ENCODE data around the gene GPS1.

The GPS1 gene

DNA sequence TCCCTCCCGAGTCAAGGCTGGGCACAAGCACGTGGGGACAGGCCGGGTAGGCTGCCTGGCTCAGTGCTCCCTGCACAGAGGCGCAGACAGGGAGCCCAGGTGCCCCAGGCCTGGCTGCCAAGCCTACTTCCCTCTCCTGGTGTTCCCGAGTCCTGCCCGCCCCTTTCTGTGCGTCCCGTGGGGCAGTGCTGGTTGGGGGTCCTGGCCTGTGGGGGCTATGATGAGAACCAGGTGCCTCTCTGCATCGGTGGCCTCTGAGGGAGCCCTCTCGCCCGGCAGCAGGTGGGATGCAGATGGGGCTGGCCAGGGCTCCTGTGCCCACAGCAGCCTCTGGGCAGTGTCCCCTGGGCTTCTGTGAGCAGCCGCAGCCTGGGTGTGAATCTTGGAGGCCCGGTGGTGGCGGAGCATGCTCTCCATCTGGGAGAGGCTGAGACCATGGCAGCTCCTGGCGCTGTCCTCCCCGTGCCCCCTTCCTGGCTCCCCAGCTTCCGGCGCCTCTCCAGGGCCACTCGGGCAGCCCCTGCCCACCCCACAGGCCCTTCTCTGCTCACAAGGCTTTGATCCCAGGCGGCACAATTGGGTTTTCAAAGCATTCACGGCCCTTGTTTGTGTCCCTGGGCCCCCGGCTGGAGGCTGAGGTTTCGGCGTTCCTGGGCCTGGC, 36.3 kb upstream of the GPS1 start:
- DNase-seq, result no peak

DNA sequence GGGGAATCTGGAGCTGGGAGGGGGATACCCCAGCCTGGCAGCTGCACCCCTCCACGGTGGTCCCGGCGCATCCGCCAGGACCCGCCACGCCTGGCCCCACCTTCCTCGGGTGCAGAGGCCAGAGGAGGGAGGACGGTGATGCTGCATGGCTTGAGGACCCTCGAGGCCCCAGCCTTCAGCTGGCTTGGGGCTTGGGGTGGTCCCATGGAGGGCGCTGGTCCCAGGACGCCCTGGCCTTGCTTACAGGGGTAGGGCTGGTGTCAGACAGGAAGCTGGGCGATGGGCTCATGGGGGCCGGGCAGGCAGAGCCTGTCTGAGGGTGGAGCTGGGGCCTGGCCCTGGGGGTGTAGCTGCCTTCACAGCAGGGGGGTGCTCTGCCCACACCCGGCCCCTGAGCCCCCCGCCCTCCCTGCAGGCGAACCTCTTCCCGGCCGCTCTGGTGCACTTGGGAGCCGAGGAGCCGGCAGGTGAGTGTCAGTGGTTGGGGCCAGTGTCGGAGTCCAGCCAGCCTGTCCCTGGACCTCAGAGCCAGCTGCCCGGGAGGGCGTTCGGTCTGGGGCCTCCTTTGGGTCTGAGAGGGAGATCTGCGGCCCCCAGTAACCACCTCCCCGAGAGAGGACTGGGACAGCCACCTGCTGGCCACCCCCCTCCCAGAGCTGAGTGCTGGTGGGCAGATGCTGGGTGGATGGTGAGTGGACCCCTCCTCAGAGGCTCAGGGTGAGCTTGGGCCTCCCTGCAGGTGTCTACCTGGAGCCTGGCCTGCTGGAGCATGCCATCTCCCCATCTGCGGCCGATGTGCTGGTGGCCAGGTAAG, 35.4 kb upstream of the GPS1 start:
- DNase-seq, result no peak

DNA sequence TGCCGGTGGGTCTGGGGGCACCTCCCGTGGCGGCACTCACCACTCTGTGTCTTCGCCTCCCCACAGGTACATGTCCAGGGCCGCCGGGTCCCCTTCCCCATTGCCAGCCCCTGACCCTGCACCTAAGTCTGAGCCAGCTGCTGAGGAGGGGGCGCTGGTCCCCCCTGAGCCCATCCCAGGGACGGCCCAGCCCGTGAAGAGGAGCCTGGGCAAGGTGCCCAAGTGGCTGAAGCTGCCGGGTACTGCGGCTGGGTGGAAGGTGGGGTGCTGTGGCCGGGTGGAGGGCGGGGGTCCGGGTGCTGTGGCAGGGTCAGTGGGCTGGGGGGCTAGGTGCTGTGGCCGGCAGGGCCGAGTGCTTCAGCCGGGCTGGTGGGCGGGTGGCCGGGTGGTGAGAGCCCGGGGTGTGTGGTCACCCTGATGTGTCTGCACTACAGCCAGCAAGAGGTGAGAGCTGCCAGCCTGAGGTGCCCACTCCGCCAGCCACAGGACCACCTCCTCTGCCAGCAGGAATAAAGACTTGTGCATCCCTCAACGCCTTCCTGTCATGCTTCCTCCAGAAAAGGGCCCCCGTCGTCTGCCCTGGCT, 34.7 kb upstream of the GPS1 start:
- DNase-seq, result no peak

DNA sequence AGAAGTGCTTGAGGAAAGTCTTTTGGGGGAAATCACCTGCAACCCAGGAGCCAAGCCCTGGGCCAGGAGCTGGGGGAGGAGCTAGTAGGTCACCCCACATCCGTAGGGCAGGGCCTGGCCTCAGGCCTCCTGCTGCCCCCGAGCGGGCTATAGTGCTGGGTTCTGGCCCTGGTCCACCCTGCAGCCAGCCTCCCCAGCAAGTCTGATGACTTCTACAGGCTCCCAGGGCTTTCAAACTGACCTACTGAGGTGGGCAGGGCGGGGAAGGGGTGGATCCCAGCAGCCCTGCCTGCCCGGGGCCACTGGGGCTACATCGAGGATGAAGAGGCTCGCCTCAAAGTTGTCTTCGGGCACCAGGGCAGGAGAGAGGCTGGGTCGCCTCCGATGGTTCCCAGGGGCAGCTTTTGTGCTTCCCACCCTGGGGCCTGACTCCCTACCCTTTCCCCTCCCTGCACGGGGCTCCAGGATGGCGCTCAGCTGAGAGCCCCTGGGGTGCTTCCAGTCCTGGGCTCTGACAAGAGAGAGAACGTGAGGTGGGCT, 34.0 kb upstream of the GPS1 start:
- no peak for DNase-seq

DNA sequence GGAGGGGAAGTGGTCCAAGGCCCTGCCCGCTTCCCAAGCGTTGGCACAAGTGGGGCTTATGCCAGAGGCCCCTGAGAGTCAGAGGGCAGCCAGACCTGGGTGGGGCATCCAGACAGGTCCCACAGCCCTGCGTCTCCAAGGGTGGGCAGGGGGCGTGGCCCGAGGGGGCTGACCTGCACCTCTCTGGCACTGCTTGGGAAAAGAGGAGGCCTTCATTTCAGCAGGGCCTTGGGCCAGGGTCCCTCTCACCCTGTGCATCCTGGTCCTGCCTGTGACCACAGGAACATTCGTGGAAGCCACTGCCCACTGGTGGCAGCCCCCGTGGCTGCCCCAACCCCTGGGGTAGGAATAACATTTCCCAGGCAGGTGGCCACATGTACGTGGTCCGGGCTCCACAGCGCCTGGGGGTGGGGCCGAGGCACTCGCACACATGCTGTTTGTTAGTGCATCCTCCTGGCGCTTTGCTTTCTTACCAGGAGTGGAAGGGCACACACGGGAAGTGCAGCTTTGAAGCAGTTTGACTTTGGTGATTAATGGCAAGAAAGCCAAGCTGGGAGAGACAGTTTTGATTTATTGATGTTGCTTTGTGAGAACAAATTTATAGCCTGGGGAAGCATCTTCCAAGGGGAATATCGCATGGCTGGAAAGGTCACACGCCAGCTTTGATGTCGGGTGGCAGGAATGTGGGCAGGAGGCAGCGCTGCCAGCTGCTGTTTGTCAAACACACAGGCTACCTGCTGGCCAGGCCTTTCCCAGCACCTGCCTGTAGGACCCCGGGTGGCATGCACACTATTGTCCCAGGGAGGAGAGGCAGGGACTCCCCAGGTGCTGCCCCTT, 33.3 kb upstream of the GPS1 start:
- DNase-seq, result no peak

DNA sequence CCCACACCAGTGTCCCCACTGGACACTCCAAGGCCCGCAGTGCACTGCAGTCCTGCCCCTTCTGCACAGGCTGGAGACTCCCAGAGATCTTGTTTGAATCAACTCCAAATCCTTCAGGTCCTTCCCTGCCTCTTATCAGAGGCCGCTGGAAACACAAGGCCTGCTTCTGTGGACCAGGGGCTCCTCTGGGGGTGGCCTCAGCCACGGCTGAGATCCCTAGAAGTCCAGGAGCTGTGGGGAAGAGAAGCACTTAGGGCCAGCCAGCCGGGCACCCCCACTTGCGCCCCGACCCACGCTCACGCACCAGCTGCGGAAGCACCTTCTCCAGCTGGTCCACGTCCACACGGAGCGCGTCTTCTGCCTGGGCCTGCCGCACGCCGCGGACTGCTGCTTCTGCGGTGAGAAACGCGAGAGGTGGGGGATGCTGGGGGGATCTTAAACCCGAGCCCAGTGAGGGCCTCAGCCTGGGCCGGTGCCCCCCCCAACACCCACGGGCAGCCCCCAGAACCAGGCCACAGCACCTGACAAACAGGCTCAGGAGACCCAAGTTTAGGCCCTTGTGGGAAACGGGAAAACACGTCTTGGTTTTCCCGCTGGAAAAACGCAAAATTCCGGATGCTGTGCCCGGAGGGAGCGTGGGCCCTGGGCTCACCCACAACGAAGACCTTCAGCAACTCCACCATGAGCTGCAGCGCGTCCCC, 32.6 kb upstream of the GPS1 start:
- DNase-seq, result no peak

DNA sequence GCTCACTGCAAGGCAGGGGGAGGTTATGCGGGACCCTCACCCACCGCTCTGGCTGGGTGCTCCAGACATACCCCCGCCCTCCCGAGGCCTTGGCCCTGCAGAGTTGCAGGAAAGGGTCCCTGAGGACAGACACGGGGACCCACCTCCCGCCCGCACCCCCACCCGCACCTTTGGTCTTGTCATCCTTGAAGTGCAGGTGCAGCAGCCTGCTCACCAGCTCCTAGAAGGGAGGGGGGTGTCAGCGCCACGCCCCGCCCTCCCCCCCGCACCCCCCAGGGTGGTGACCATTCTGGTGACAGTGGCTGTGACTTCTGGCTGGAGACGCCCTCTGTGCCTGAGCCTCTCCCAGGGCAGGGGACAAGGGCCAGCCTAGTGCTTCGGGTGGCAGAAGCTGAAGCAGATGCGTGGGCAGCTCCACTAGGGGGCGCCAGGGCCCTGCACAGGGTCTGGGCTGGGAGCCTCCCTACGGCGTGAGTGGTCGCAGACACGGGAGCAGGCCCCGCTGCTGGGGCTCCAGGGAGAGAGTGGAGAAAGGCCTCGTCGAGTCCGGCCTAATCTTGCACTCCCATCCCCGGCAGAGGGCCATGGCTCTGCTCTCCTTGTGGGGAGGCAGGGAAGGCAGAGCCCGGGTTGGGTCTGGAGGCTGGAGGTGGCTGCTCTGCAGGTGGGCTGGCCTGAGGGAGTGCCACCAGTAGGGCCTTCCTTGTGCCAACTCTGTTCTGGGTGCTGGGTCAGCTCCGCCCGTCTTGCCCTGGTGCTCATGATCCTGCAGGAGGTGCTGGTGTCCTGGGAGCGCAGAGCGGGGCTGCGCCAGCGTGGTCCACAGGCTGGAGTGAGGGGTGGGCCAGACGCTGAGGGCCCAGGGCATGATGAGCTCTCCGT, 31.8 kb upstream of the GPS1 start:
- DNase-seq, result peak; percentile 43 to 49

DNA sequence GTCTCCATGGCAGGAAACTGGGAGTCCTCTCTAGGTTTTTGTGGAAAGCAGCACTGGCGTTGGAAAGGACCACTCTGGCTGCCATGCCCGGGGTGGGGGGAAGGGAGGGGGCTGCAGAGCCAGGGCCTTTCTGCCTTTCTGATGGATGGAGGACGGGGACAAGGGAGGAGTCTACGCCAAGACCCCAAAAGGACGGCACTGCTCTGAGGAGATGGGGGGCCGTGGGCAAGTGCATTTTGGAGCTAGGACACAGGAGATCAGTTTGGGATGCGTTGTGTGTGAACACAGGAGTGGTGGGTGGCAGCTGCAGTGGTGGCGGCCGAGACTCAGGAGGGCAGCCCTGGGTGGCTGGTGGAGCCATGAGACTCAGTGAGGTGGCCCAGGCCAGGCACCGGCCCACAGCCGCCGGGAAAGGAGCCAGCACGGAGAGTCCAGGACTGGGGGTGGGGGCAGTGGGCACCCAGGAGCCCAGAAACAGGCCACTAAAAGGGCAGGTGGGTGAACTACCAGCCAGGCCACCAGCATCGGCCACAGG, 31.1 kb upstream of the GPS1 start:
- DNase-seq, result no peak

DNA sequence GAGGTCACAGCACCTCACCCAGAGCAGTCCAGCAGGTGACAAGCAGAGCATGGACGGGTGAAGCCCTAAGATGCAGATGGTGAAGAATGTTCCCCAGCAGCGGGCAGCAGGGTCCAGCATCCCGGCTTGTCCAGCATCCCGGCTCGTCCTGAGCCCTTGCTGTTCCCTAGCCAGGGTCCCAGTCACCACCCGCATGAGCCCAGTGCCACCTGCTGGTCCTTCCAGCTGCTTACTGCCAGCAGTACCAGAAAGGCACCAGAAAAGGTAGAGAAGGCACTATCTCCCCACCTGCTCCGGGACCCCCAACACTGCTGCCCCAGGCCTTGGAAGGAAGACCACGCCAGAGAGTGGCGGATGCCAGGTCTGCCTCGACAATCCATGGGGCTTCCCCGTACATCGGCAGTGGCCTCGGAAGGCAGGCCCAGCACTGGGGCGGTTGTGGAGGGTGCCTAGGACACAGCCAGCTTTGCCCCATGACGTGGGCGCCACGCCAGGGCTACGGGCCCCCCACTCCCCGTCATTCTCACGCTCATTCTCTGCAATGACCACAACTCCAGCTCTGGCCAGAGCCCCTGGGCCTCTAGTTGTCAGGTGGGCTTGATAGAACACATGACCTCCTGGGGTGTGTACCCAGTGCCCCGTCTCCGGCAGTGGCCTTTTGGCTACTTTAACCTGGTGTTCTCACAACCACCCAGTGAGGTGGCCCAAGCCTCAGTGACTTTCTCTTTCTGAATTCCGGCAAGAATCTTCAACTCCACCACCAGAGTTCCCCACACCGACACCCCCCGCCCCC, 30.4 kb upstream of the GPS1 start:
- peak; percentile 58 to 65 for DNase-seq

DNA sequence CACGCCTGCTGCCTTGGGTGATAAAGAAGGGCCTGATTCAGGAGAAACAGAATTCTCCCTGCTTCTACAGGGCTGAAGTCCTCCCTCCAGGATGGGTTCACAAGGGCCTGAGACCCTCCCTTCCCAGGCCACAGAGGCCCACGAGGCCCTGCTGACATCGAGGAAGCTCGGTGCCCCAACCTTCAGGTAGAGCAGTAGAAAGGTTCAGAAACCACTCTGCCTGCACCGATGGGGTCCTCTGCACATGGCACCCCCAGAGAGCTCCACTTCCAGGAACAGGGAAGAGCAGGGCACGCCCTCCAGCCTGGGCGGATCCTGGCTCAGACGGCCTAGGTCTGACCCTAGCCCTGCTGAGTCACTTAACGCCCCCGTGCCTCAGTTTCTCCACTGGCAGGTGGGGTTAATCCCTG, 29.8 kb upstream of the GPS1 start:
- no peak for DNase-seq

DNA sequence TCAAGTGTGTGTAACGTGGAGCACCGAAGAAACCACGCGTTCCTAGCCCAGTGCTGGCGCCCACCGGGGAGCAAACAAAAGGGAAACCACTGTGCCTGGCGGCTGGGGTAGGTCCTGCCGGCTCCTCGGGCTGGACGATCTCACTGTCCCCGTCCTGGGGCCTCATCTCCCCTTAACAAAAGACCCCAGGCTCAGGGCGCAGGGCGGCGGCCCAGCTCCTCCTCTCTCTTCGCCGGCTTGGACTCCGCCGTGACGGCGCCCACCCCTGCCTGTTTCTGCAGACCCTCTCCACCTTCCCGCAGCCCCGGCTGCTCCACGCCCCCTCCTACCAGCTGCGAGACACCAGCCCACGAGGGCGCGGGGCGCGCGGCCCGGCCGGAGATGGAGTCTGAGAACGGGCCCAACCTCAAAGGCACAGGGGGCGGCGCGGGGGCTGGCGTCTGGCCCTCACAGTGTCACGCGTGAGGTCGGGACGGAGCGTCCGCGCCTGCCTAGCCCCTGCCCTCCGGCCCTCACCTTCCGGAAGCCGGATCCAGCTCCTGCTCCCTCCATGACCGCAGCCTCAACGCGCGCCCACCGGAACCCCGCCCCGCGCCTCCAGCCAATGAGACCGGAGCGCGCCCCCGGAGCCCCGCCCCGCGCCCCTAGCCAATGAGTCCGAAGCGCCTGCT, 29.3 kb upstream of the GPS1 start, which contains the start of gene CENPX:
Gene CENPX (minus strand): TSS at position 569 of the 671 bp plus-strand sequence. CDS start 17 bp downstream, at position 552.
- DNase-seq, result no peak

DNA sequence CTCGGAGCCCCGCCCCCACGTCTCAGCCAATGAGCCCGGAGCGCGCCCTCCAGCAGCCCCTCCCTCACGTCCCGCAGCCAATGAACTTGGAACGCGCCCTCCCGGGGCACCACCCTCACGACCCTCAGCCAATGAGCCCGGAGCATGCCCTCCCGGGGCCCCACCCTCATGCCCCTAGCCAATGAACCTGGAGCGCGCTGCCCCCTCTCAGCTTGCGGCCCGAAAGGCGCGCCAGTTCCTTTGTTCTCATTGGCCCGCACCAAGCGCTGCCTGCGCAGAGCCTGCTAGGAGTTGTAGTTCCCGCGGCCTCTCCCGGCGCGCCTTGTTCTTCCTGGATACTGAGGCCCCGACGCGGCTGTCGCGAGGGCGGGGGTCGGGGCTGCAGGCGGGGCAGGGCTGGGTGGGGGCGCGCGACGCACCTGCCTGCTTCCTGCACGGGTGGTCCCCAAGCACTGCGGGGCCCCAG, 28.7 kb upstream of the GPS1 start, which contains the start of gene LRRC45:
Gene LRRC45 (plus strand): TSS at position 325 of the 466 bp plus-strand sequence. CDS start 339 bp downstream, outside the sequence.
- DNase-seq, result peak; percentile 99 to 100

DNA sequence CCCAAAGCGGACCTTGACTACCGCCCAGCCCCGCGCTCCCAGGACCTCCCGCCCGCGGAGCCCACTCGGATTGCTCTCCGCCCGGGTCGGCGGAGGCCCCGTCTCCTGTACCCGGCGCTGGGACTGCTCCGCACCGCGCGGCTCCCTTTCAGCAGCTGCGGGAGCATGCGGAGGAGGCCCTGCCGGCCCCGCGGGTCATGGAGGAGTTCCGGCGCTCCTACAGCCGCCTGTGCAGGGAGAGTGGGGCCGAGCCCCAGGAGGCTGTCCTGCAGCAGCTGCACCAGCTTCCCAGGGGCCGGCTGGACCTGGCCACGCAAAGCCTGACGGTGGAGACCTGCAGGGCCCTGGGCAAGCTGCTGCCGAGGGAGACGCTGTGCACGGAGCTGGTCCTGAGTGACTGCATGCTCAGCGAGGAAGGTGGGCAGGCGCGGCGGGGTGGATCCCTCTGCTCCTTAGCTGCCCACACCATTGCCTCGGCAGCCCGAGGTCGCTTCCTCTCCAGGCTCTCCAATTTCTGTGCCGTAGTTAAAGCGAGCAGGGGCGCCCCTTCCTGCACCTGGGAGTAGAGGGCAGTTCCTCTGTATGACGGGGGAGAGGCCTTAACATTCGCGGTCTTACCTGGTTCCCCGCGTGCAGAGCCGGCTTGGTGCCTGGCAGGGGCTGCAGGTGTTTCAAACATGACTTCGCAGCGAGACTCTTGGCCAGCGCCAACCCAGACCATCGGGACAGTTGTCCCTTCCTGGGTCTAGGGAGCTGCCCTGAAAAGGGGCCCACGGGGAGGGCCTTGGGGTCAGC, 28.1 kb upstream of the GPS1 start:
- no peak for DNase-seq

DNA sequence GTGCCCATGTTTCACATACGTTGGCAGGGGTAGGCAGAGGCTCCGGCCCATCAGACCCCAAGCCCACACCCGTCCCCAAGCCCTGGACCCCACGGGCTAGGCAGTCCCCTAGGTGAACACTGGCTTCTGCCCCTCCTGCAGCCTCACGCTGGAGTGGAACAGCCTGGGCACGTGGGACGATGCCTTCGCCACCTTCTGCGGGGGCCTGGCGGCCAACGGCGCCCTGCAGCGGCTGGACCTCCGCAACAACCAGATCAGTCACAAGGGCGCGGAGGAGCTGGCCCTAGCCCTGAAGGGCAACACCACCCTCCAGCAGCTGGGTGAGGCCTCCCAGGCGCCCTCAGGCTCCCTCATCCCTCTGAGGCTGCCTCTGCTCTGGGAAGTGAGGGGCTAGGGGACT, 26.8 kb upstream of the GPS1 start:
- no peak for DNase-seq

DNA sequence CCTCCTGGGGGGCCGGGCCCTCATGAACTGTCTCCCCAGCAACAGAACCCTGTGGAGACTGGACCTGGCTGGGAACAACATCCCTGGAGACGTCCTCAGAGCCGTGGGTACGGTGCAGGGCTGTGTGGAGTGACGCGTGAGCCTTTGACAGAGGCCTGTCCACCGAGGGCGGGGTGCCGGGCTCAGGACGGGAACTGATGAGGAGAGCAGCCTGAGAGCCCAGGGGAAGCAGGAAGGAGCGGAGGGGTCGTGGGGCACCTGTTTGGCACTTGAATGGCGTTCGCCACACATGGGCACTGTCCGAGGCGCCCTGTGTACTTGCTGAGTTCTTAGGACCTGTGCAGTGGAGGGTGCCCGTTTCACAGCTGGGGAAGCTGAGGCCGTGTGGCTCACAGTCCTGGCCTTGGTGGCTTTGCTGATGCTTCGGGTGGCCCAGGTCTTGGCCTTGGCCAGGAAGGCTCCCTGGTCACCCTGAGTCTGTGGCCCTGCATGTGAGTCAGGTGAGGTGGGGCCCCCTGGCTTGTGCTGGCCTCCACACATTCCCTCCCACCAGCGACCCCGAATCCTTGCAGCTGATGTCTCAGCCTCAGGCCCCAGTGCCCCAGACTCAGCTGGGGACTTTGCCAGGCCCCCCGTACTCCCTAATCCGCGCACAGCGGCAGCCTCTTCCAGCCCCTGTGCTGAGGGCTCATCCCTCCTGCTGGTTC, 26.1 kb upstream of the GPS1 start:
- no peak for DNase-seq

DNA sequence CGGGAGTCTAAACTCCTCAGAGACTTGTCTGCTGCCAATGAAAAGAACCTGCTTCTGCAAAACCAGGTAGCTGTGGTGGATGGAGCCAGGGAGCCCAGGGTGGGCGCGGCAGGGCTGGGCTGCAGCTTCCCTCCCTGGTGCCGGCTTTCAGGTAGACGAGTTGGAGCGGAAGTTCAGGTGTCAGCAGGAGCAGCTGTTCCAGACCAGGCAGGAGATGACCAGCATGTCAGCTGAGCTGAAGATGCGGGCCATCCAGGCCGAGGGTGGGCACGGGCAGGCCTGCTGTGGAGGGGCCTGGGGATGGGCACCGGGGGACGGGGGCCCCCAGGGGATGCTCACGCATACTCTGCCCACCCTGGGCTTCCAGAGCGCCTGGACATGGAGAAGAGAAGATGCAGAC, 23.5 kb upstream of the GPS1 start:
- DNase-seq, result no peak

DNA sequence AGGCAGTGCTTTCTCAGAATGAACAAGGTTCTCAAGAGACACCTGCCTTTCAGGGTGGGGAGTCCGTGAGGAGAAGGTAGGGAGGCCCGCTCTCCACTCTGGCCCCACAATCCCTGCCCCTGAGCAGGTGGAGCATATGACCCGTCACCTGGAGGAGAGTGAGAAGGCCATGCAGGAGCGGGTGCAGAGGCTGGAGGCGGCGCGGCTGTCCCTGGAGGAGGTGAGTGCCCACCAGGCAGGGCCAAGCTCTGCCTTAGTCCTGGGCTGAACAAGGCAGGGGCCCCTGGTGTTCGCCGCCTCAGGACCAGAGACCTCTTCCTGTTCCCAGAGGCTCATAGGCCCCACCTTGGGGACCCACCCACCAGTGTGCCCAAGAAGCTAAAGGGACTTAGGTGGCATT, 22.7 kb upstream of the GPS1 start:
- no peak for DNase-seq

DNA sequence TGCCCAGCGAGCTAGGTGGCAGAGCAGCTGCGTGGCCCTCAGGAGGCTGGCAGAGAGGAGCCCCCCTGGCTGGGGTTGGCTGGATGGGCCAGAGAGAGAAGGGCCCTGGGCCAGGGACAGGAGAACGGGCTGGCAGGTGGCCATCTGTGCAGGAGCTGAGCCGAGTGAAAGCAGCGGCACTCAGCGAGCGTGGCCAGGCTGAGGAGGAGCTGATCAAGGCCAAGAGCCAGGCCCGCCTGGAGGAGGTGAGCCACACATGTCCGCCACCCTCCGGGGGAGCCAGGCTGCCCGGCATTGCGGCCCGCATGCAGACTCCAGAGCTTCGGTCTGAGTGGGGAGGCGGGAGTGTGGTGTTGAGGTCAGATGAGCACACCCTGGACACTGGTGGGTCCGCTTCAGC, 22.3 kb upstream of the GPS1 start:
- no peak for DNase-seq

All from activated CD4-positive, alpha-beta T cell treated with anti-CD3 and anti-CD28 coated beads, Interleukin-2, amount 50 U/mL, for 4 hours (primary cell).